WTC11 (cell line): ENCODE measurements around the gene LYST. TPM values are rescaled to one million over a fixed set of nuclear protein-coding genes. Genes with fewer than 3 reads are reported as not detected.

ENCODE experiments used
- ATAC-seq: fragments of 200-7000 bp; cut with Tn5 transposase; 2 replicates; pipeline ENCODE4 v1.10.0; 2021; ENCODE audit warnings: mild to moderate bottlenecking, moderate library complexity
- CTCF ChIA-PET: fragments of 300-600 bp; sonication (Branson Sonifier 250); formaldehyde crosslinking; loops from one replicate; lab custom pipeline; 2021; ENCODE audit warnings: antibody characterized with exemption; lab: Charles Lee
- POLR2A ChIA-PET: fragments of 350-600 bp; sonication (Branson Sonifier 250); formaldehyde crosslinking; loops from one replicate; lab custom pipeline; 2021; ENCODE audit warnings: antibody characterized with exemption; lab: Charles Lee
- DNase-seq: peaks from one replicate; pipeline ENCODE4 v3.0.0; 2021; ENCODE audit warnings: low spot score
- H3K27ac Mint-ChIP-seq: 2 replicates; pipeline ENCODE4 v1.8.0; 2021; ENCODE audit warnings: mixed read lengths
- H3K27me3 Mint-ChIP-seq: 2 replicates; pipeline ENCODE4 v1.8.0; 2021; ENCODE audit warnings: low read depth, mild to moderate bottlenecking, moderate library complexity, mixed read lengths
- H3K36me3 Mint-ChIP-seq: 2 replicates; pipeline ENCODE4 v1.8.0; 2021; ENCODE audit warnings: mixed read lengths
- H3K4me1 Mint-ChIP-seq: 2 replicates; pipeline ENCODE4 v1.8.0; 2022; ENCODE audit warnings: mixed read lengths
- H3K4me3 Mint-ChIP-seq: 2 replicates; pipeline ENCODE4 v1.8.0; 2021; ENCODE audit warnings: mild to moderate bottlenecking, moderate library complexity, mixed read lengths
- H3K9me3 Mint-ChIP-seq: 2 replicates; pipeline ENCODE4 v1.8.0; 2021; ENCODE audit warnings: mixed read lengths
- CBFB ChIP-seq: sonication (generic); formaldehyde crosslinking; IDR thresholded peaks from 2 replicates; pipeline ENCODE4 v1.8.1; 2022; ENCODE audit warnings: mild to moderate bottlenecking, low read depth, missing genetic modification reagents
- CDX4 ChIP-seq: fragments of 250-450 bp; sonication (Bioruptor Pico); IDR thresholded peaks from 2 replicates; pipeline ENCODE4 v1.9.0; 2021; ENCODE audit warnings: moderate library complexity, mild to moderate bottlenecking, inconsistent platforms, borderline replicate concordance
- E2F5 ChIP-seq: sonication (generic); formaldehyde crosslinking; IDR thresholded peaks from 2 replicates; pipeline ENCODE4 v1.8.1; 2022; ENCODE audit warnings: mild to moderate bottlenecking, moderate library complexity, missing genetic modification reagents
- ESRRA ChIP-seq: sonication (generic); formaldehyde crosslinking; IDR thresholded peaks from 2 replicates; pipeline ENCODE4 v1.8.1; 2022; ENCODE audit warnings: mild to moderate bottlenecking, missing genetic modification reagents, borderline replicate concordance
- FOXK1 ChIP-seq: sonication (generic); formaldehyde crosslinking; IDR thresholded peaks from 2 replicates; pipeline ENCODE4 v1.8.0; 2022; ENCODE audit warnings: mild to moderate bottlenecking, moderate library complexity, missing genetic modification reagents
- FOXP1 ChIP-seq: sonication (generic); formaldehyde crosslinking; IDR thresholded peaks from 2 replicates; pipeline ENCODE4 v1.8.0; 2022; ENCODE audit warnings: missing genetic modification reagents, mild to moderate bottlenecking, moderate library complexity, borderline replicate concordance
- GRHL2 ChIP-seq: fragments of 250-450 bp; sonication (Bioruptor Pico); IDR thresholded peaks from 2 replicates; pipeline ENCODE4 v1.8.0; 2022; ENCODE audit warnings: mild to moderate bottlenecking, moderate library complexity; ENCODE audit not compliant: insufficient replicate concordance, severe bottlenecking
- GTF2I ChIP-seq: fragments of 250-450 bp; sonication (Bioruptor Pico); conservative IDR thresholded peaks from 2 replicates; pipeline ENCODE4 v1.4.0; 2021; ENCODE audit warnings: mild to moderate bottlenecking
- IRF2 ChIP-seq: sonication (generic); formaldehyde crosslinking; IDR thresholded peaks from 2 replicates; pipeline ENCODE4 v1.8.0; 2022; ENCODE audit warnings: low read depth, missing genetic modification reagents, borderline replicate concordance
- JUN ChIP-seq: sonication (generic); formaldehyde crosslinking; IDR thresholded peaks from 2 replicates; pipeline ENCODE4 v1.8.0; 2023; ENCODE audit warnings: mild to moderate bottlenecking, missing genetic modification reagents
- MAX ChIP-seq: sonication (generic); formaldehyde crosslinking; IDR thresholded peaks from 2 replicates; pipeline ENCODE4 v1.8.0; 2022; ENCODE audit warnings: mild to moderate bottlenecking, missing genetic modification reagents
- NFE2L1 ChIP-seq: sonication (generic); formaldehyde crosslinking; IDR thresholded peaks from 2 replicates; pipeline ENCODE4 v1.8.1; 2023; ENCODE audit warnings: missing genetic modification reagents
- NFYB ChIP-seq: sonication (generic); formaldehyde crosslinking; conservative IDR thresholded peaks from 2 replicates; pipeline ENCODE4 v1.8.0; 2022; ENCODE audit warnings: low read depth, missing genetic modification reagents
- NR1H2 ChIP-seq: sonication (generic); formaldehyde crosslinking; IDR thresholded peaks from 2 replicates; pipeline ENCODE4 v1.9.0; 2021; ENCODE audit warnings: mild to moderate bottlenecking, moderate library complexity, missing genetic modification reagents
- PRRX2 ChIP-seq: fragments of 250-450 bp; sonication (Bioruptor Pico); IDR thresholded peaks from 2 replicates; pipeline ENCODE4 v1.8.0; 2021; ENCODE audit warnings: mild to moderate bottlenecking
- SP1 ChIP-seq: sonication (generic); formaldehyde crosslinking; conservative IDR thresholded peaks from 2 replicates; pipeline ENCODE4 v1.8.1; 2022; ENCODE audit warnings: missing genetic modification reagents
- TEAD1 ChIP-seq: sonication (generic); formaldehyde crosslinking; IDR thresholded peaks from 2 replicates; pipeline ENCODE4 v1.8.0; 2022; ENCODE audit warnings: mild to moderate bottlenecking, missing genetic modification reagents
- ZMAT4 ChIP-seq: fragments of 250-450 bp; sonication (Bioruptor Pico); IDR thresholded peaks from 2 replicates; pipeline ENCODE4 v1.9.0; 2021; ENCODE audit warnings: mild to moderate bottlenecking
- ZNF121 ChIP-seq: sonication (generic); formaldehyde crosslinking; IDR thresholded peaks from 2 replicates; pipeline ENCODE4 v1.8.0; 2023; ENCODE audit warnings: missing genetic modification reagents
- ZNF138 ChIP-seq: sonication (generic); formaldehyde crosslinking; conservative IDR thresholded peaks from 2 replicates; pipeline ENCODE4 v1.8.1; 2022; ENCODE audit warnings: mild to moderate bottlenecking, moderate library complexity, missing genetic modification reagents
- ZNF423 ChIP-seq: fragments of 250-450 bp; sonication (Bioruptor Pico); IDR thresholded peaks from 2 replicates; pipeline ENCODE4 v2.1.2; 2022; ENCODE audit warnings: mild to moderate bottlenecking, moderate library complexity
- ZNF512 ChIP-seq: sonication (generic); formaldehyde crosslinking; IDR thresholded peaks from 2 replicates; pipeline ENCODE4 v1.8.1; 2022; ENCODE audit warnings: missing genetic modification reagents, borderline replicate concordance
- total RNA-seq: library from RNA; stranded (reverse); gene quantifications from 3 replicates; pipeline ENCODE4 v1.2.3, GENCODE V29; 2021
- TF ChIP-seq, protein P1 (sequence below): sonication (generic); formaldehyde crosslinking; IDR thresholded peaks from 2 replicates; pipeline ENCODE4 v1.8.0; 2023; ENCODE audit warnings: missing genetic modification reagents
- TF ChIP-seq, protein P2 (sequence below): sonication (generic); formaldehyde crosslinking; IDR thresholded peaks from 2 replicates; pipeline ENCODE4 v1.8.1; 2023; ENCODE audit warnings: mild to moderate bottlenecking, missing genetic modification reagents, borderline replicate concordance
- TF ChIP-seq, protein P3 (sequence below): sonication (generic); formaldehyde crosslinking; IDR thresholded peaks from 2 replicates; pipeline ENCODE4 v1.8.1; 2023; ENCODE audit warnings: mild to moderate bottlenecking, moderate library complexity, missing genetic modification reagents

LYST gene
- total RNA-seq, 1 experiment from 2014 or later, result 0.59 TPM

- peak overlapping the region; percentile 31 for H3K27ac Mint-ChIP-seq
- H3K36me3 Mint-ChIP-seq, result no peaks in the 10 kb centered on the region
- ATAC-seq (no peak), DNase-seq (no peak)
- TF ChIP-seq GTF2I (CRISPR knock-in tag) (no peak), ZNF138 (CRISPR knock-in tag) (no peak), MAX (no peak), ZMAT4 (CRISPR knock-in tag) (no peak), JUN (no peak), NFE2L1 (CRISPR knock-in tag) (no peak), PRRX2 (no peak), CBFB (no peak), TEAD1 (CRISPR knock-in tag) (no peak), CDX4 (CRISPR knock-in tag) (no peak), SP1 (CRISPR knock-in tag) (no peak), FOXK1 (CRISPR knock-in tag) (no peak), ESRRA (CRISPR knock-in tag) (no peak)
- TF ChIP-seq, protein P1, sequence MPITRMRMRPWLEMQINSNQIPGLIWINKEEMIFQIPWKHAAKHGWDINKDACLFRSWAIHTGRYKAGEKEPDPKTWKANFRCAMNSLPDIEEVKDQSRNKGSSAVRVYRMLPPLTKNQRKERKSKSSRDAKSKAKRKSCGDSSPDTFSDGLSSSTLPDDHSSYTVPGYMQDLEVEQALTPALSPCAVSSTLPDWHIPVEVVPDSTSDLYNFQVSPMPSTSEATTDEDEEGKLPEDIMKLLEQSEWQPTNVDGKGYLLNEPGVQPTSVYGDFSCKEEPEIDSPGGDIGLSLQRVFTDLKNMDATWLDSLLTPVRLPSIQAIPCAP (CRISPR knock-in tag), result no peak
- TF ChIP-seq, protein P2, sequence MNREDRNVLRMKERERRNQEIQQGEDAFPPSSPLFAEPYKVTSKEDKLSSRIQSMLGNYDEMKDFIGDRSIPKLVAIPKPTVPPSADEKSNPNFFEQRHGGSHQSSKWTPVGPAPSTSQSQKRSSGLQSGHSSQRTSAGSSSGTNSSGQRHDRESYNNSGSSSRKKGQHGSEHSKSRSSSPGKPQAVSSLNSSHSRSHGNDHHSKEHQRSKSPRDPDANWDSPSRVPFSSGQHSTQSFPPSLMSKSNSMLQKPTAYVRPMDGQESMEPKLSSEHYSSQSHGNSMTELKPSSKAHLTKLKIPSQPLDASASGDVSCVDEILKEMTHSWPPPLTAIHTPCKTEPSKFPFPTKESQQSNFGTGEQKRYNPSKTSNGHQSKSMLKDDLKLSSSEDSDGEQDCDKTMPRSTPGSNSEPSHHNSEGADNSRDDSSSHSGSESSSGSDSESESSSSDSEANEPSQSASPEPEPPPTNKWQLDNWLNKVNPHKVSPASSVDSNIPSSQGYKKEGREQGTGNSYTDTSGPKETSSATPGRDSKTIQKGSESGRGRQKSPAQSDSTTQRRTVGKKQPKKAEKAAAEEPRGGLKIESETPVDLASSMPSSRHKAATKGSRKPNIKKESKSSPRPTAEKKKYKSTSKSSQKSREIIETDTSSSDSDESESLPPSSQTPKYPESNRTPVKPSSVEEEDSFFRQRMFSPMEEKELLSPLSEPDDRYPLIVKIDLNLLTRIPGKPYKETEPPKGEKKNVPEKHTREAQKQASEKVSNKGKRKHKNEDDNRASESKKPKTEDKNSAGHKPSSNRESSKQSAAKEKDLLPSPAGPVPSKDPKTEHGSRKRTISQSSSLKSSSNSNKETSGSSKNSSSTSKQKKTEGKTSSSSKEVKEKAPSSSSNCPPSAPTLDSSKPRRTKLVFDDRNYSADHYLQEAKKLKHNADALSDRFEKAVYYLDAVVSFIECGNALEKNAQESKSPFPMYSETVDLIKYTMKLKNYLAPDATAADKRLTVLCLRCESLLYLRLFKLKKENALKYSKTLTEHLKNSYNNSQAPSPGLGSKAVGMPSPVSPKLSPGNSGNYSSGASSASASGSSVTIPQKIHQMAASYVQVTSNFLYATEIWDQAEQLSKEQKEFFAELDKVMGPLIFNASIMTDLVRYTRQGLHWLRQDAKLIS (CRISPR knock-in tag), result no peak
- H3K9me3 Mint-ChIP-seq, result no peaks in the 10 kb centered on the region
- peaks cover 54% of the 10 kb centered on the region for H3K4me1 Mint-ChIP-seq
- ChIA-PET CTCF (interaction anchor here (1.0 to 2.8 kb wide), 6 partner anchors 10 to 128 kb away, joined by 3 to 12 read pairs (median 4); partner anchors contain the start of gene B3GALNT2), POLR2A (interaction anchor here (1.0 kb wide), 1 partner anchor 52 kb away, joined by 3 read pairs; no protein-coding TSS in a partner anchor)
- H3K27me3 Mint-ChIP-seq, result no peaks in the 10 kb centered on the region
- H3K4me3 Mint-ChIP-seq, result no peak overlapping the region
These were observed 234.0 kb downstream of the LYST start for GRCh38 chr1:235632506-235633401.

DNA sequence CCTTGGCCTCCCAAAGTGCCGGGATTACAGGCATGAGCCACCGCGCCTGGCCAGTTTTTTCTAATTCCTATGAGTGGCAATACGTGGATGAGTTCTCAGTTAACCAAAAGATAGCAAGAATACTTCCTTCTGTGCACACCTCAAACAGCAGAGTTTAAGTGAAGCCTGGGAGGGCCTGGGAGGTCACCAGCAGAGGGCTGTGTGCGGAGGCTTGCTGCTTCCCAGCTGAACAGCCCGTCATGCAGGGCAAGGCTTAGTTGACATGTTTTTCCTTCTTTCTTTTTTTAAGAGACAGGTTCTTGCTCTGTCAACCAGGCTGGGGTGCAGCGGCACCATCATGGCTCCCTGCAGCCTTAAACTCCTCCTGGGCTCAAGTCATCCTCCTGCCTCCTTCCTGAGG, 234.9 kb downstream of the LYST start:
- H3K4me3 Mint-ChIP-seq, result no peak overlapping the region
- no peaks in the 10 kb centered on the region for H3K9me3 Mint-ChIP-seq
- H3K4me1 Mint-ChIP-seq, result peaks cover 60% of the 10 kb centered on the region
- H3K36me3 Mint-ChIP-seq, result no peaks in the 10 kb centered on the region
- ChIA-PET POLR2A (interaction anchor here (0.7 to 1.0 kb wide), 2 partner anchors 53 to 345 kb away, joined by 3 read pairs; no protein-coding TSS in a partner anchor), CTCF (interaction anchor here (0.5 to 2.8 kb wide), 5 partner anchors 11 to 502 kb away, joined by 3 to 12 read pairs (median 5); no protein-coding TSS in a partner anchor)
- ATAC-seq (peak; percentile 38), DNase-seq (no peak)
- no peaks in the 10 kb centered on the region for H3K27me3 Mint-ChIP-seq
- H3K27ac Mint-ChIP-seq, result peak overlapping the region; percentile 55
- TF ChIP-seq NR1H2, result no peak
- TF ChIP-seq E2F5 (CRISPR knock-in tag), result no peak
- no peak for TF ChIP-seq JUN
- no peak for TF ChIP-seq FOXP1 (CRISPR knock-in tag)
- no peak for TF ChIP-seq ZNF423 (CRISPR knock-in tag)
- TF ChIP-seq, protein P3, sequence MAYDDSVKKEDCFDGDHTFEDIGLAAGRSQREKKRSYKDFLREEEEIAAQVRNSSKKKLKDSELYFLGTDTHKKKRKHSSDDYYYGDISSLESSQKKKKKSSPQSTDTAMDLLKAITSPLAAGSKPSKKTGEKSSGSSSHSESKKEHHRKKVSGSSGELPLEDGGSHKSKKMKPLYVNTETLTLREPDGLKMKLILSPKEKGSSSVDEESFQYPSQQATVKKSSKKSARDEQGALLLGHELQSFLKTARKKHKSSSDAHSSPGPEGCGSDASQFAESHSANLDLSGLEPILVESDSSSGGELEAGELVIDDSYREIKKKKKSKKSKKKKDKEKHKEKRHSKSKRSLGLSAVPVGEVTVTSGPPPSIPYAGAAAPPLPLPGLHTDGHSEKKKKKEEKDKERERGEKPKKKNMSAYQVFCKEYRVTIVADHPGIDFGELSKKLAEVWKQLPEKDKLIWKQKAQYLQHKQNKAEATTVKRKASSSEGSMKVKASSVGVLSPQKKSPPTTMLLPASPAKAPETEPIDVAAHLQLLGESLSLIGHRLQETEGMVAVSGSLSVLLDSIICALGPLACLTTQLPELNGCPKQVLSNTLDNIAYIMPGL (CRISPR knock-in tag), result no peak
- no peak for TF ChIP-seq ZNF512
- no peak for TF ChIP-seq NFYB
- no peak for TF ChIP-seq IRF2
- TF ChIP-seq GRHL2, result no peak
- TF ChIP-seq ZNF121 (CRISPR knock-in tag), result no peak
